Pons (tissue), 1 donor: ENCODE data around the gene DNAJB11.

ENCODE experiments used
- DNase-seq: peaks from one replicate; pipeline ENCODE4 v3.0.0-alpha.2; 2016; ENCODE audit warnings: low spot score

DNAJB11 gene

DNA sequence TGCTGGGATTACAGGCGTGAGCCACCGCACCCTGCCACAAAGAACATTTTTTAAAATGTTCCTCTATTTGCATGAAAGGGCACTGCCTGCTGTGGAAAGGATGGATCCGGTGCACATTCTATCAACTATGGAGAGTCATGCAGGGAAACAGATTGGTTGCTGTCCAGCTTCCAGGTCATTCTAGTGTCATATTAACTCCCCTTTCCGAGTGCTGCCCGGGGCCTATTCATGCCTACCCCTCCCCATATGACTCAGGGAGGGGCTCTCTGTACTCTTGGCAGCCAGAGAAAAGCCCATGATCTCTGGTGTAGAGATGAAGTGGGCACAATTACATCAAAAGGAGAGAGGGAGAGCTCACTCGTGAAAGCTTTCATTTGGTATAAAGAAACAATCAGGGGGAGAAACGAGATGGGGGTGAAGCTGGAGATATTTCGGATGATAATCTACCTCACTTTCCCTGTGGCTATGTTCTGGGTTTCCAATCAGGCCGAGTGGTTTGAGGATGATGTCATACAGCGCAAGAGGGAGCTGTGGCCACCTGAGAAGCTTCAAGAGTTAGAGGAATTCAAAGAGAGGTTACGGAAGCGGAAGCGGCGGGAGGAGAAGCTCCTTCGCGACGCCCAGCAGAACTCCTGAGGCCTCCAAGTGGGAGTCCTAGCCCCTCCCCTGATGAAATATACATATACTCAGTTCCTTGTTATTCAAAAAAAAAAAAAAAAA is 26.2 kb downstream of the DNAJB11 start:
- DNase-seq, result no peak

DNA sequence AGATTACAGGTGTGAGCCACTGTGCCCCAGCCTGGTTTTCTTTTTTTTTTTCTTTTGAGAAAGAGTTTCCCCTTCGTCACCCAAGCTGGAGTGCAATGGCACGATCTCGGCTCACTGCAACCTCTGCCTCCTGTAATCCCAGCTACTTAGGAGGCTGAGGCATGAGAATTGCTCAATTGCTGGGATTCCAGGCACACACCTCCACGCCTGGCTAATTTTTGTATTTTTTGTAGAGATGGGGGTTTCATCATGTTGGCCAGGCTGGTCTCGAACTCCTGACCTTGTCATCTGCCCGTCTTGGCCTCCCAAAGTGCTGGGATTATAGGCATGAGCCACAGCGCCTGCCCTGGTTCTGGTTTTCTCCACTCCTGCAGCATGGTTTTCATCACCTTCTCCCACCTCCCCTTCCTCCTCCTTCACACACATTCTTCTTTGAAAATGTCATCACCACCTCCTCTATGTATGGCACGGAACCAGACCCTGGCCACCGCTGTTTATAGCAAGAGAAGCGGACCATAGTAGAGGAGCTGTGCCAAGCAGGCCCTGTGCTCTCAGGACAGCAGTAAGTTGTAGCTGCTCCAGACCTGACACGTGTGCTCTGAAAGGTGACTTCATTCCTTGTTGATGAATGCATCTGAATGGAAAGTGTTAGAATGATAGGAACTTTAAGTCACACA is 27.7 kb downstream of the DNAJB11 start:
- DNase-seq, result no peak

GRCh38 chr3:186598794-186599141 is 28.2 kb downstream of the DNAJB11 start:
- no peak for DNase-seq

DNA sequence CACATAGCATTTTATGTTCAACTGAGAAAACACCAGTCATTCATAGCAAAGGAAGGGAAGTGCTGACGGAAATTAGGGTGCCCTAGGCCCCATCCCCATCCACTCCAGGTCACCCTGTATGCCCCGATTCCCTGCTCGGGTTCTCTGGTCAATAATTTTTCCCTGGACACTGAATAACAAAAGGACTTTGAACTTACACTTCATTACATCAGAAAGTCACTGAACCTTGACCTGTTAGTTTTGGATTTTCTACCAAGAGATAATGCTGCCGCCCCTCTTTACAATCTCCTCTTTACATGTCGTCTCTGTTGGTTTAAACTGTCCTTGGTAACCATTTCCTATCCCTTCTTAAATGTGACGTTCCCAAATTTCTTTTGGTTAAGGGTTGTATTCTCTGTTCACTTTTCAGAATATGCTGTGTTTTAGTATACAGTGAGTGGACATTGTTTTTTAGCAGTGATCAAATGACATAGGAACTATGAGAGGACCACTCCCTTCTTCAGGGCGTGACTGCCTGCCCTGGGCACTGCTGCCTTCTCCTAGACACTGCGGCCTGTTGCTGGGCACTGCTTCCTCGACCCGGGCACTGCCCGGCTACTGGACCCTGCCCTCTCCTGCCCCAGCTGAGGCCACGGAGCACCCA is 28.7 kb downstream of the DNAJB11 start:
- DNase-seq, result no peak

DNA sequence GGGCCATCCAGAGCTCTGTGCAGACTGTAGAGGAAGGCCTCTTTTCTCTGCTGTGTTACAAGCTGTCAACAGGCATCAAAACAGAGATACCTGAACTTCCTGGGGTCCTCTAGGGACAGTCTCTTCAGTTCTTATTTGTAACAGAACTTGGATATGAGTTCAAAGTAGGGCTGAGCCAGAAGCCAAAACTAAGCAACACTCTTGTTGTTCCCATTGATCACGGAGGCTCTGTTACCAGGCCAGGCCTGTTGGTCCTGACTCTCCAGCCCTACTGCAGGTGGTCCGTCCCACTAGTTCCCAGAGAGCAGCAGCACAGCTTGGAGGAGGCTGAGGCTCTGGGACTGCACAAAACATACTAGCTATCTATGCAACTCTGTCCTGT is 29.3 kb downstream of the DNAJB11 start:
- DNase-seq, result no peak

GRCh38 chr3:186600896-186601295 is 30.4 kb downstream of the DNAJB11 start:
- DNase-seq, result no peak

- DNase-seq, result no peak
These were observed 32.6 kb downstream of the DNAJB11 start for GRCh38 chr3:186603159-186603558.

DNA sequence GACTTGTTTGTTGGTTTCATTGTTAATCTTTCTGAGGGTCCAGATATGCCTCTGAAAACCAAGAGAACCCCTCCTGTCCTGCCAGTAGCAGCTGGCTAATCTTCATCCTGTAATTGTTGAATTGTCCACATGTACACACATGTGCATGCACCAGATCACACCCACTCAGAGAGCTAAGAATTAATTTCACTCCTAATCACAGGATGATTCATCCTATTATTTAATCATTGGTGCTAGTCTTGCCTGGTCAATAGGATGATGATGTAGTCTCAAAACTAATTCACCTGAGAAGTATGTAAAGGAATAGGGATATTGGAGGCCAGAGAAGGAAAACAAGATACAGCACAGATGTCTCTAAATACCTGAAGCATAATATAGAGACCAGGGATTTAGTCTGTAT is 34.6 kb downstream of the DNAJB11 start:
- DNase-seq, result no peak

DNA sequence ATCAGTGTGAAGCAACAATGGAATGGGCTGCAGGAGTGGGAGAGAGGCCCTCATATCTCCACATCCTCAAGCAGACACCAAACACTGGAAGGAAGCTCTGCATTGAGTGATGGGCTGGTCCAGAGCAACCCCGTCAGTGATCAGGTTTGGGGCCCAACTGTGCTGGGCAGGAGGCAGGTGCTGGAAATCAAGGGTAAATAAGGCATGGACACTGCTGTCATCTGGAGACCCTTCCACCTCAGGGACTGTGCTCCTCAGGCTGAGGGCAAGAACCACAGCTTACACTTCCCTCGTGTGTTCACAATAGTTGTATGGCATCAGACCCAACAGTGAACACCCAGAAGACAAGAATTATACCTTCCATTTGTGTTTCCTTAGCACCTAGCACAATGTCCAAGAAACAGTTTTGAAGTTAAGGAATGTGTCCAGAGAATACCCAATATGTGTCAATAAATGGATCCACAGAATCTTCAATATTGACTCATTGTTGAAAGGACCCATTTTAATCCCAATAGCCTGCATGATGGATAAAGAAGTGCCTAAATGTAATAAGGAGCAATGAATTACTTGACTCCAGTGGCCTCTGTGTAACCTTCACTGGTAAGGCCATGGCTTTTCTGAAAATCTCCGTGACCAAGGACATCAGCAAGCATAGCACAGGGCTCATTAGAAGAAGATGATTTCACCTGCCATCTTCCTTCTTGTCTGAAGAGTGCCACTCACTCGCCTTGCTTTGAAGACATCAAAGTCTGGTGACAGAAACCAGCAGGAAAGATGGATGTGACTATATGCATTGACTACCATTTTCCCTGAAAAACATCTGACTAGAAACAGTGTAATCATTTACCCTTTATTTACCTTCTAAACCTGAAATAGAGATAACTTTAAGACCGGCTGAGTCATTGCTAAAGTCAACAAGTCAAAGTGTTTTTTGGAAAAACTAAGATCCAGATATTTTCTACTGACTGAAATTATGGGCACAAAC is 35.3 kb downstream of the DNAJB11 start:
- DNase-seq, result no peak

DNA sequence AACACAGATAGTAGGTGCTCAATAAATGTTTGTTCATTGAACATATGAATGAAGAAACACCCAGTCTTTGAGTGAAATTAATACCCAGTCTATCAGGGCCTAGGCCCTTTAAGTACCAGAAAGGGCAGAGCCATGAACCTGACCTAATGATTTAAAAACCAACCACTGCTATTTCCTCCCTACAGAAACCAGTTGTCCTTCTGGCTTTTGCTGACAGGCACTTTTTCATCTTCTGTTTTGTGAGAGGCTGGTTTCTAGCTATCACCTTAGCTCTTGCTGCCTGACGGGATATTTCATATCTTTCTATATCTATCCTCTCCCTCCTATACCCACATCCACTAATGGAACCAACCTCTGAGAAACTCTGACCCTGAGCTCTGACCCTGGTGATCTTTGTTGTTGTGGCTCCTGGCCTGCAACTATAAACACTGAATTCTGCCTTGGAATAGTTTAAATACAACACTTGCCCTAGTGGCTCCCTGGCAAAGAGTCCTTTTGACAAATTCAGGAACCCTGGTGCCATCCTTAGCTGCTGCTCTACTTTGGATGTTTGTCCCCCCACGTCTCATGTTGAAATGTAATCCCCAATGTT is 38.2 kb downstream of the DNAJB11 start:
- no peak for DNase-seq

- no peak for DNase-seq
These were observed 38.8 kb downstream of the DNAJB11 start for GRCh38 chr3:186609247-186609868.

GRCh38 chr3:186612065-186612464 is 41.5 kb downstream of the DNAJB11 start:
- DNase-seq, result no peak

- no peak for DNase-seq
These were observed 42.5 kb downstream of the DNAJB11 start, which contains the start of gene AHSG for GRCh38 chr3:186612721-186613636. TSS of gene AHSG (plus strand) at chr3:186613060. CDS start at chr3:186613142, 82 bp downstream.

DNA sequence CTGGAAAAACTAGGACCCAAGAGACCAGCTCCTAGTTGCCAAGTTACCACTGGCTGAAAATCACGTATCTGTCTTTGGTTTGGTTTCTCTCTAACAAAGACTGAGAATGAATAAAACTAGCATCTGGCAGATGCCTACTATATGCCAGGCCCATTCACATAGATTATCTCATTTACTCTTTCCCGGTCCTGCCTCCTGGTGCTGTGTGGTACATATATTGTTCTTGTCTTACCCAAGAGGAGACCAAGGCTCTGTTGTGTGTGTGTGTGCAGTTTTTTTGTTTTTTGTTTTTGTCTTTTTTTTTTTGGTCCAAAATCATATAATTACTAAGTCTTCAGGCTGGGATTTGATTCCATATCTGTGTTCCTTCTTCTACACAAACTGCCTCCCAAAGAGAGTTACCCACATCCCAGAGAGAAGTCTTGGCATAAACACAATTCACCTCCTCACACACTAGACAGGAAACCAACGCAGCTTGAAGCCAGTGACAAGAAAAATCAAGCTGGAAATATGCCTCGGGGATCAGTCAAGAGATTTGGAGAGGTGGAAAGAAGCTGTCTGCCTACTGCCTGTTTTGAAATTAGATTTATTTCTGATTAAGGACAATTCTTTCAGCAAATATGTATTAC is 43.2 kb downstream of the DNAJB11 start:
- DNase-seq, result no peak

DNA sequence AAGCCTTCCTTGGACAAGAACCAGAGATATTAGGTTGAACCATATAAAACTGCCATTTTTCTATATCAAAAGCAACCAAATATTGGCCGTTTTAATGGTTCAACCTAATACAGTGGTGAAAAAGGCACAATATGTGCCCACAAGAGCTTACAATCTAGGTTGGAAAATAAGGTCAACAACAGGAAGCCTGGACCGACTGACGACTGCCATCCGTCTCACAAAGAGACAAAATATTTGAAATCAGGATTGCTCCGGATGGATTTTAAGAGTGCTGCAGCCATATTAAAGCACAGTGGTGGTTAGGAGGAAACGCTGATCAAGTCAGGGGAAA is 43.7 kb downstream of the DNAJB11 start:
- no peak for DNase-seq

GRCh38 chr3:186614597-186615483 is 44.3 kb downstream of the DNAJB11 start:
- DNase-seq, result peak; percentile 72

DNA sequence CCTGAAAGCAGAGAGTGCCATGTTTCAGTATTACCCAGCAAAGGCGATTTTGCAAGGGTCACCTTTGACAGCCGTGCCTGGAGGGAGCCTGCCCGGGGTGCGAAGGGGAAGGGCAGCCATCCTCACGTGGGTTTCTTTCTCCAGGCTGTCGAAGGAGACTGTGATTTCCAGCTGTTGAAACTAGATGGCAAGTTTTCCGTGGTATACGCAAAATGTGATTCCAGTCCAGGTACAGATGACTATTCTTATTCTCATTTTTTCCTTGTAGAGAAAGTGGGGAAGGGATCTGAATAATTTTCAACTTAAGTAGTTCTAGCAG is 45.7 kb downstream of the DNAJB11 start:
- no peak for DNase-seq

GRCh38 chr3:186617036-186617946 is 46.8 kb downstream of the DNAJB11 start:
- DNase-seq, result peak; percentile 64
